Stimulated activated CD4-positive, alpha-beta T cell treated with anti-CD3 and anti-CD28 coated beads, TNF-alpha, amount 100 ng/mL, for 1 hour (primary cell): ENCODE measurements around the gene DEGS2.
"Not testable (repeated sequence)": the region's sequence is repeated elsewhere in the genome, so short reads cannot be mapped to it uniquely, and the experiment has no call there.

Experiments
- DNase-seq, 3 donors: peaks; one replicate each; pipeline ENCODE4 v3.0.0-alpha.2; 2020; ENCODE audit warnings: low read depth in 3 of 3, low spot score in 1 of 3

DEGS2 gene

DNA sequence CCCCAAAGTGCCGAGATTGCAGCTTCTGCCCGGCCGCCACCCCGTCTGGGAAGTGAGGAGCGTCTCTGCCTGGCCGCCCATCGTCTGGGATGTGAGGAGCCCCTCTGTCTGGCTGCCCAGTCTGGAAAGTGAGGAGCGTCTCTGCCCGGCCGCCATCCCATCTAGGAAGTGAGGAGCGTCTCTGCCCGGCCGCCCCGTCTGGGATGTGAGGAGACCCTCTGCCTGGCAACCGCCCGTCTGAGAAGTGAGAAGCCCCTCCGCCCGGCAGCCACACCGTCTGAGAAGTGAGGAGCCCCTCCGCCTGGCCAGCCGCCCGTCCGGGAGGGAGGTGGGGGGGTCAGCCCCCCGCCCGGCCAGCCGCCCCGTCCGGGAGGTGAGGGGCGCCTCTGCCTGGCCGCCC lies 21.2 kb upstream of the DEGS2 start:
- DNase-seq, result not testable (repeated sequence)

DNA sequence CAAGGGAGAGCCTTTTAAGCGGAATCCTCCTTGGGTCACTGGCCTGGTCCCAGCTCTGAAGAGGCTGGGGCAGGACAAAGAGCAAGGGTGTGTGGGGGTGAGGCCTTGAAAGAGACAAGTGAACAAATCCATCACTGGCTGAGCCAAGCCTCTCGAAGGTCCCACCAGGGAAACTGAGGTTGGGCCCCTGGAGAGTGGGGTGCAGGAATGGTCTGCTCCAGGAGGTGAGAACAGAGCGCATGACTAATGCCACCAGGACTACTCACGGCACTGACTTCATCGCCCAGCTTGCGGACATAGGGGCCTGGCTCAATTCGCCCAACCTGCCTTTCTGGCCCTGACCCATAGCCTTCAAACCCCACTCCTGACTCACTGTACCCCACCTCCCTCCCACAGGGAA lies 19.2 kb upstream of the DEGS2 start:
- no peak for DNase-seq

DNA sequence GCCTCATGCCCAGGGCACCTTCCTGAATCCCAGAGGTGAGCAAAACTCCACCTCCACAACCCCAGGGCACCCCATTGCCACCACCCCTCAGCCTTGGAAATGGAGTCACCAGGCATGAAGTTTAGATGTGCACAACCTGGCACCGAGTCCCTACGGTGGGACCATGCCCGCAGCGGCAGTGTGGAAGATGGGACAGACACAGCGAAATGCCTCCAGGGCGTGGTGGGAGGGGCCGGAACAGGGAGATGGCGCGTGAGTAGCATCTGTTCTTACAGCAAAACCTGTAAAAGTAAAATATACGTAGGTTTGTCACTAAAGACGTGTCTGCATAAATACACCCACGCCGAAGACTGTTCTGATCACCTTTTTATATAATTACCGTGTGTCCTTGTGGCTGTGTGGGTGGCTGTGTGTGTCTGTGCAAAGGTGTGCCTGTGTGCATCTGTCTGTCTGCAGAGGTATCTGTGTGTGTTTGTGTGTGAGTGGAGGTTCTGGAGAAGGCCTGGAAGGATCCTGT lies 17.4 kb upstream of the DEGS2 start:
- no peak for DNase-seq

DNA sequence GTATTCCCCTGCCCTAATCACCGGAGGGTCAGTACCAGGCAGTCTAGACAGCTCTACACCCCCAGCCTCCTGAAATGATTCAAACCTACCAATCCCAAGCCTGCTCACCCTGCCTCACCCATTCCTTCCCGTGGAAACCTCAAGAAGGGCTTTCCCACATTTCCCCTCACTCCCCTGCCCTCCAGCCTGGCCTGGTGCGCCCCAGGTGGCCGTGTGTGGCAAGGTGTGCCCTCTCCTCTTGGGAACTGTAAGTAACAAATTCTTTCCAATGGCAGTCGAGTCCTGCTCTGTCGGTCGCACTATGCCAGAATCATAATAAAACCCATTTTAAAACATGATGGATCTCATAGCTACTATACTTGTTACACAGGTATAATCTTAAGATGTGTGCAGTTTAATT lies 13.9 kb upstream of the DEGS2 start:
- DNase-seq, result no peak

DNA sequence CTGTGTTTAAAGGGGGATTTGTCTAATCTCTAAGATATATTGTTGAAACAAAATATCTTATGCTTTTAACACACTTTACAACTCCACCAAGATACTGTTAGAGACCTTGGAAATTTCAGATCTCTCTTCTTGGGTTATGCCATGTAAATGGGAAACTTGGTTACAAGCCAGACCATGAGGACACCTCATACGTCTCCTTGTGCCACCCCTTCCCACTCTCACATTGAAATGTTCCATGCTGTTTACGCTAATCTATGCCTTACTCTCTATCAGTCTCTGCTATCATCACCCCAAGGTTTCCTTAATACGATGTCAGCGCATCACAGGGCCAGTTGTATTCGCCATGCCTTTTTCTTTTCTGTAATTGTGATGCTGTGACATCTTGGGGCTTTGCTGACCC lies 13.4 kb upstream of the DEGS2 start:
- no peak for DNase-seq

DNA sequence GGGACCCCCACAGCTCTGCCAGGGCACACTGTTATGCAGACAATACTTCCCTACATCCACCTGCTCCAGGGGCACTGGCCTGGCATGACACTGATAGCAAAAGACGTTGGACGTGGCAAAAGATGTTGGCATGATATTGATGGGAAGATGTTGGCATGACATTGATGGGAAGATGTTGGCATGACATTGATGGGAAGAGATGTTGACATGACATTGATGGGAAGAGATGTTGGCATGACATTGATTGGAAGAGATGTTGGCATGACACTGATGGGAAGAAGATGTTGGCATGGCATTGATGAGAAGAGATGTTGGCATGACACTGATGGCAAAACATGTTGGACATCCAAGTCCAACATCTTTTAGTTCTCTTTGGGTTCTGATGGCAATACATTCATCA lies 11.4 kb upstream of the DEGS2 start:
- no peak for DNase-seq

DNA sequence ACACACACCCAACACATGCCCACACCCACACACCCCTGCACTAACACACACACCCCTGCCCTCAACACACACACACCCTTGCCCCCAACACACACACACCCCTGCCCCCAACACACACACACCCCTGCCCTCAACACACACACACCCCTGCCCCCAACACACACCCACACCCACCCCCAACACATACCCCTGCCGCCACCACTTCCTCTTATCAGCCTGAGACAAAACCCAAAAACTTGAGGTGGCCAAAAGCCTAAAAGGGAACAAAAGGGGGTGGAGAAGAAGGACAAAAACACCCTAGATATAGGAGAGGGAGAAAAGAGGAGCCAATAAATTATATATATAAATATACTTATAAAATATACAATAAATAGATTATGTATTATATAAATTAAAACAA lies 9.1 kb upstream of the DEGS2 start:
- no peak for DNase-seq

DNA sequence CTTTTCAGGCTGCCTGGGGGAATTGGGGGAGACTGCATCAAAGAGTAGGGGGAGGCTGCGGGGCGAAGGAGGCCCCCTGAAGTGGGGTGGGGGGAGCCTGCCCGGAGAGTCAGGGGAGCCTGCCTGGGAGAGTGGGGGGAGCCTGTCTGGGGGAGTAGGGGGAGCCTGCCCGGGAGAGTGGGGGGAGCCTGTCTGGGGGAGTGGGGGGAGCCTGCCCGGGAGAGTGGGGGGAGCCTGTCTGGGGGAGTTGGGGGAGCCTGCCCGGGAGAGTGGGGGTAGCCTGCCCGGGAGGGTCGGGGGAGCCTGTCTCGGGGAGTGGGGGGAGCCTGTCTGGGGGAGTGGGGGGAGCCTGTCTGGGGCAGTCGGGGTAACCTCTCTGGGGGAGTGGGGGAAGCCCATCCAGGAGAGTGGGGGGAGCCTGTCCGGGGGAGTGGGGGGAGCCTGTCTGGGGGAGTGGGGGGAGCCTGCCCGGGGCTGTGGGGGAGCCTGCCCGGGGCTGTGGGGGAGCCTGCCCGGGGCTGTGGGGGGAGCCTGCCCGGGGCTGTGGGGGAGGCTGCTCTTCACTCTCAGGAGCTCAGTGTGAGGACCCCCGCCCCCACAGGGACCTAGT lies 6.5 kb upstream of the DEGS2 start:
- DNase-seq, result no peak

DNA sequence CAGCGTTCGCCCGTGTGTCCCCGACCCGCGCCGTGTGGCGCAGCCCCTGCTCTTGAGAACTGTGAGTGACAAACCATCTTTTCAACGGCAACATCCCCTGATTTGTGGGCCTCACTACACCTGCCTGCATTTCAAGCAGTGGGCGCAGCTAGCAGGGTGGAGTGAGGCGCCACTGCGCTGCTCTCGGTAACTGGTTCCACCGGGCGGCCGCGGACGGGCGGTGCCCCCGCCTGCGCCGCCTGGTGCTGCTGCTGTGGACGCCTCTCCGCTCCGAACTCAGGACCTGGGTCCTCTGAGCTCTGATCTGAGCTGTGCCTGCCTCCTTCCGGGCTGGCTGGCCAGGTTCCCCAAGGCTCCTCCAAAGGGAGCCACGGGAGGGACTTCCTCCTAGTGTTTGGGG lies 5.9 kb upstream of the DEGS2 start:
- DNase-seq, result no peak

DNA sequence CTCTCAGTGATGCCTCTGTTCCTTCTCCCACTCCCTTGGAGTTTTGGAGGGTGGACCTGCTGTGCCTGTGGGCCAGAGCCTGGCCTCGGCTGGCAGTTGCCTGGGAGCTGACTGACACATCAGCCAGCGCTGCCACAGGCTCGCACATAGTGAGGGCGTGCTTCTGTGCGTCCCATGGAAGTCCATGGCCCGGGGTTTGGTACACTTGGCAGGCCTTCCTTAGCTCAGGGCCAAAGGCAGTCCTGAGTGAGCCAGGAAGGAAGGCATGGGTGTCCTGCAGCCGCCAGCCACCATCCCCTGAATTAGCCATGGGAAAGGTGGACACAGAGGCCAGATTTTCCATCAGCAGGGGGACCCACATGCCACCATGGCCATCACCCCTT lies 1.1 kb upstream of the DEGS2 start:
- DNase-seq, result no peak

DNA sequence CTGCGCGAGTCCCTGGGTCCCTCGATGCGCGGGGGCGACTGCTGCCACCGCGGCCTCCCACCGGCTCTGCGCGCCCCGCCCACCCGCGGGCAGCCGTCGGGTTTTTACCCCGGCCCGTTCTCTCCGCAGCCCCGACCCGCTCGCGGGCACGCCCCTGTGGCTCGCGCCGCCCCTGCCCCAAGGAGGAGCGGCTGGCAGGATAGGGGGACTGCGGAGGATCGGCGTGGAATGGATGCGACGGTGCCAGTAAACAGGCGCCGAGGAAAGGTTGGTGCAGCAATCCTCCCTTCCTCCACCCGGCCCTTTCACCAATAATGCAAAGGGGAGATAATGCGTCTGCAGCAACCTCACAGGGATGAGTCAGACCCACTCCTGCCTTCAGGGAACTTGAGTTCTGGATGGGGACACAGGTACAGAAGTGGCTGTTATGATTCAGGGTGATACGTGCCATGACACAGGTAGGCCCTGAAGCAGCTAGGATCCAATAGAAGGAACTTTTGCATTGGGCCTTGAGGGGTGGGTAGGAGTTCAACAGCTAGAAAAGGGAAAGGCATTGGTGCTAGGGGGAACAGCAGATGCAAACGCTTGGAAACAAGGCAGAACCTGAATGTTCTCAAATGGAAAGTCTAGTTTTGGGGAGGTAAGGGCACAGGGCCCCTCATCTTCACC lies 554 bp upstream of the DEGS2 start:
- DNase-seq, result no peak

DNA sequence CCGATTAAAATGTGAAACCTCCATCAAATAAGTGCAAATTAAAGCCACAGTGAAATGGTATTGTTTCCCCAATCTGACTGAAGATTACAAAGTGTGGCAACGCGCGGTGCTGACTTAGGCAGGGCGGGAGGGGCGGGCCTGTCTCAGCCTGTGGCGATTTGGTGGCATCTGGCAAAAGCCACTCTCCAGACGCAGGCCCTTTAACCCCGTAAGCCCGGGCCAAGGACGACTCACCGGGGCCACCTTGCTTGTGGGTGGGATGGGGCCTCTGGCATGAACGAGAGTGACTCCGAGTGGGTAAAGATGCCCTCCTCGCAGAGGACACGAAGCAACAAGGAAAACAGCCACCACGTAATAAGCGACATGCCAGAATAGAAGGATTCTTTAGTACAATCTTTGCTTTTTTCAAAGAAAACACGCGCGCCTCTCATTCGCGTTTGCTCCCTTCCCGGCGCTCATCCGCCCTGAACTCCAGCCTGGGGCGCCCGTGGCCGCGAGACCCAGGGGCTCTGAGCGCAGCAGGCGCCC lies 815 bp downstream of the DEGS2 start:
- DNase-seq, result no peak

DNA sequence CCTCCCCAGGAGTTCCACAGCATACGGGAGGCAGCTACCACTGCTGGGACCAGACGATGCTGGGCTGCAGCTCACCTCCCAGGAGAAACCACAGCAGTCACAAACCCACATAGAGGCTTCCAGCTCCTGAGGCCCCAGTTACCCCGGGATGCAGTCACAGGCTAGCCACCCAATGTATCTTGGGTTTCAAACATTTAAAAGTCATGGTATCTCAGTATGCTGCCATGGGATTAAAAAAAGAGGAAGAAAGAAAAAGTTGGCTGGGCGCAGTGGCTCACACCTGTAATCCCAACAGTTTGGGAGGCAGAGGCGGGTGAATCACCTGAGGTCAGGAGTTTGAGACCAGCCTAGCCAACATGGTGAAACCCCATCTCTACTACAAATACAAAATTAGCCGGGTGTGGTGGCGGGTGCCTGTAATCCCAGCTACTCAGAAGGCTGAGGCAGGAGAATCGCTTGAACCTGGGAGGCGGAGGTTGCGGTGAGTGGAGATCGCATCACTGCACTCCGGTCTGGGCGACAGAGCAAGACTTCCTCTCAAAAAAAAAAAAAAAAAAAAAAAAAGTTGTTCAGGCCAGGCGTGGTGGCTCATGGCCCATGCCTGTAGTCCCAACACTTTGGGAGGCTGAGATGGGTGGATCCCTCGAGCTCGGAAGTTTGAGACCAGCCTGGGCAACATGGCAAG lies 1.8 kb downstream of the DEGS2 start:
- not testable (repeated sequence) for DNase-seq

DNA sequence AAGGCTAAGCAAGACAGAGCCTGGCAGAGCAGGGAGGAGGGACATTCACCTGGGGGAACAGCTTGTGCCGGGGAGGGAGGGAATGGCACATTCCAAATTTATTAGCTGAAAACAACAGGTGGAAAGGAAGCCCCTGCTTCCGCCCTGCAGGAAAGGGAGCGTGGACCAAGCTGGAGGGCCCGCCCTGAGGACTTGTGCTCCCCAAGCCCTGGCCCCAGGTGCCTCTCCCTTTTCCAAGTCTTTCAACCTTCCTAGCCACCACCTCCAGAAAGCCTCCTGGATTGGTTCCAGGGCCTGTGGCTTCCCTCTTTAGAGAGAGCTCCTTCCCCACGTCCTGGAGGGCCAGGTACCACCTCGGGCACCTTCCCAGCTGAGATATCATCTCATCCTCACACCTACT lies 2.7 kb downstream of the DEGS2 start:
- DNase-seq, result no peak

DNA sequence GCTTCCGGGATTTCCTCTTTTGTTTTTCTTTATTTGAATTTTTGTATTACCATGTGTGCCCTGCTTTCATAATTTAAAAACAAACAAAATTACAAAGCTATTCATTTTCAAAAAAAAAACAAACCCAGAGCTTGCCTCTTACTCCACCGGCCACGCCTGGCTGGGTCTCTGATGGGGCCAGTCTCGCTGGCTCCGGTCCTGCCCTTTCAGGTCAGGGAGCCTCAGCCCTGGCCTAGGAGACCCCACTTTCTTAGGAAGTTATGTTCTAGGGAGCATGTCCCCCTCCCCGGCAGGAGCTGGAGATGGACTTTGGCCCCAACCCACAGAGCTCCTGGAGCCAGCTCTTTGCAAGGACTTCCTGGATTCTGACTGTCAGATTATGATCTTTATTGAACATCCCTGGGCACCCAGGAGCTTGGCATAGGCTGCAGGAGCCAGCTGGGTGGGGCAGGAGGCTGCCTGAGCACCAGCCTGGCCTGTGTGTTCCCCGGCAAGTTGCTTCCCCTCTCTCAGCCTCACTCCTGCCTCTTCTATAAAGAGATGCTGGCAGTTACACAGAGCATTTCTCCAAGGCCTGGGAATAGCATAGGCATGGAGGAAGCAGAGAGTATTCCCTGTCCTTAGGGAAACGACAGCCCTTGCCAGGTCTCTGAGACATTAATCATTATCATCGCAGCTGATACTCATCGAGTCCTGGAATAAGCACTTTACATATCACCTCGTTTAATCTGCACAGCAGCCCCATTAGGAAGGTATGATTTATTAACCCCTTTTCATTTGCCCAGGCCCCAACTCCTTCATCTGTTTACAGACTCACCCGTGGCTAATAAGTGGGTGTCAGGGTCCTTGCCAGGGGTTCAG lies 3.5 kb downstream of the DEGS2 start:
- no peak for DNase-seq

DNA sequence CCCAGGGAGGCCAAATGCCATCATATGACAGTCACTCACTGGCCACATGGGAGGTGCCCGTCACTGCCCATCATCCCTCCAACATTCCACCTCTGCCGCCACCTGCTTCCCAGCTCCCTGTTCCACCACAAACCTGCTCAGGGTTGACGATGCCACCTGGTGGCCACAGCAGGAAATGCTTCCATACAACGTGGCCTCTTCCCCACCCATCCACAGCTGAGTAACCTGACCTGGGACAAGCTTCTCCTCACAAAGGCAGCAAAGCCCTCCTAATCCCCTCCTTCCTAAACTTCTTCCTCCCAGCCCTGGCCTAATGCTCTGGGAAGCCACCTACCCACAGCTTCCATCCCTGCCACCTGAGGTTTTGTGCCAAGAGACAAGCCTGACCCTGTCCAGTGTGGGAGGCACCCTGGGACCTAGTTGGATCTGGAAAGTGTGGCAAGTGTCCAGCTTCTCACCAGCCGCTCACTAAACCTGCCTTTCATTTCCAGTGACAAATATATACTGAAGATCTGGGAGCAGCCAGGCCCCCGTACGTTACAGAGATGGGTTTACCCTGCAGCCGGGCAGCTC lies 4.3 kb downstream of the DEGS2 start:
- no peak for DNase-seq

DNA sequence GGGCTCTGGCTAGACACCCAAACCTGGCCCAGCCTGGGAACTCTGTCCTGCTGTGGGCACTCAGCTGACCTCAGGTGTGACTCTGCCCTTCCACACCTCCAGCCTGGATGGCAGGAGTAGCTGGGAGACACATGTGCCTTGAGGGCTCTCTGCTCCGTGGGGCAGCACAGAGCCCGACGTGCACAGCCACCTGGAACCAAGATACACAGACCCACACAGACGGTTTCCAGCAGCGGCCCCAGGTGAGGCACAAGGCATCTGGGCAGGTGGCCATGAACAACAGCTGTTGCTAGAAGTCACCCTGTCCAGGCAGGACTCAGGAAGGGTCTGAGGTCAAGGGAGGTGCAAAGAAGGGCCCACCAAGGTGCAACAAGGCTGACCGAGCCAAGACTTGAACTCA lies 5.9 kb downstream of the DEGS2 start:
- DNase-seq, result no peak

DNA sequence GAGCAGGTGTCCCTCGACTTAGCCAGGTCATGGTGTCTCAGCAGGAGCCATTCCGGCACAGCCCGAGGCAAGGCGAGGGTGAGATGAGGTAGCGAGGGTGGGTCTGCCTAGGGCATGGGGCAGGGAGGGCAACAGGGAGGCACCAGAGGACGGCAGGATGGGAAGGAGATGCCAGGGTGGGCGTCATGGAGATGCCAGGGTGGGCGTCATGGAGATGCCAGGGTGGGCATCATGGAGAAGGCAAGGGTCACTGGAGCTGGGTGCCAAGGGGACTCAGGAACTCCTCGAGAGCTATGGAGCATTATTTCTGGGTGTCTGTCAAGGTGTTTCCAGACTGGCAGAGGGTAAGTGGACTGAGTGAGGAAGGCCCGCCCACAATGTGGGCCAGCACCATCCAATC lies 7.4 kb downstream of the DEGS2 start:
- DNase-seq, result no peak

DNA sequence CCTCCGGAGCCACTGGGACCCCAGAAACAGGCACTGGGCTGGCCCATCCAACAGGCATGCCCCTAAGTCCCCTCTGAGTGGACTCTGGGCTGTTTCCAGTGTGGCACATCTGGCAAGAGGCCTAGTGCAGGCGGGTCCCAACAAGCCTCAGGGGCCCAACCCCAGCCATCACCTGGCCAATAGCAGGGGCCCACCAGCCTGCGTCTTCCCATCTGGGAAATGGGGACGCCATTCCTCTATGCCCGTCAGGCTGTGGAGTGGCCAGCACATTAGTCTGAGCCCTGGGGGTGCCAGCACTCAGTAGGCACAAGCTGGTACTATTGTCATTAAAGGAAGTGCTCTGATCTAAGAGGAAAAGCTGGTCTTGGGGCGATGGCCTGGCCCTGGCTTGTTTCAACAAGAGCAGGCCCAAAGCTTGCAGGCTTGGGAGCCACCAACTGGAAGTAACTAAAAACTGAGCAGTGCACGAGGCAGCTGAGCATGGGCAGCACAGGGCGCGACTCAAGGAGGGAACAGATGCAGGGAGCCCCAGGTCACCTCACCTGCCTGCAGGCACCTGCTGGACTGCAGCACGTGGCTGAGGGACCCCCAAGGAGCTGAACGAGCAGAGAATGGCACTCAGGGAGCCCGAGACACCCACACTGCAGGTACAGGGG lies 8.4 kb downstream of the DEGS2 start:
- no peak for DNase-seq

DNA sequence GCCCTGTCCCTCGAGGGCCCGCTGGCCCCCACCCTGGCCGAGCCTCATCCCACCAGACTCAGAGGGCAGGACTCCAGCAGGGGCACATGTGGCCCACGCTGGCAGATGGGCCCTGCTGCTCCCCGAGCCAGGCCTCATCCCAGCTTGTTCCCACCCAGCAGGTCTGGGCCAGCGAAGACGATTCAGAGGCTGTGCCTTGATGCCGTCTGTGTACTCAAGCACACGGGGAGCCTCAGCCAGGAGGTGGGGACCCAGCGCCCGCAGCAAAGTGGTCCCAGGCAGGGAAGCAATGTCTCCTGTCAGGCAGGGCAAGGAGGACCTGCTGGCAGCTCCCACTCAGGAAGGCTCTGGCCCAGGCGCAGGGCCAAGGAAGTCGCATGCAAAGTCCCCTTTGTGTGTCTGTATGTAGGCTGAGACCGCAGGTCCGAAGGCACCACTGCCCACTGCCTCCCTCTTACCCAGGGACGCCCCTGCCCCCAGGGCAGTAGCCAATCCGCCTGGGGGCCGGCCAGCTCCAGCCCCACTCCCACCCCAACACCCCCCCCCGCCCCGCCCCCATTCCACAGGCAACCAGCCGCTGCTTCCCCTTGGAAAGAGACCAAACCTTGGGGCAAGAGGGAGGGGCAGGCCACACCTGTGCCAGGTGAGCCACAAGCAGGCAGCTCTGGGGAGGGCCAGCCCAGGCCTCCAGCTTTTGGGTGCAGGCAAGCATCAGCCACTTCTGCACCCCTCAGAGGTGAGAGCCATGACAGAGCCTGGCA lies 9.4 kb downstream of the DEGS2 start:
- no peak for DNase-seq
